GM10248 (cell line): ENCODE data around the gene PRKG1.
"Not testable (repeated sequence)": the region's sequence is repeated elsewhere in the genome, so short reads cannot be mapped to it uniquely, and the experiment has no call there.

Source experiments
- CTCF ChIA-PET: fragments of 300-600 bp; sonication (Branson Sonifier 250); formaldehyde crosslinking; extraction: SDS; loops from one replicate; lab custom pipeline; 2021; ENCODE audit warnings: antibody characterized with exemption; lab: Yijun Ruan, JAX
- POLR2A ChIA-PET: fragments of 350-650 bp; sonication (Branson Sonifier 250); formaldehyde crosslinking; extraction: SDS; loops from one replicate; lab custom pipeline; 2020; ENCODE audit warnings: antibody characterized with exemption; lab: Yijun Ruan, JAX
- DNase-seq: peaks from one replicate; pipeline ENCODE4 v3.0.0; 2012; ENCODE audit errors: extremely low spot score
- TF ChIP-seq, protein P1 (sequence below): IDR thresholded peaks from 2 replicates; pipeline ENCODE4 v1.5.1; 2012; ENCODE audit warnings: mild to moderate bottlenecking, low read depth; ENCODE audit errors: extremely low read depth, missing control alignments, control extremely low read depth

The PRKG1 gene

DNA sequence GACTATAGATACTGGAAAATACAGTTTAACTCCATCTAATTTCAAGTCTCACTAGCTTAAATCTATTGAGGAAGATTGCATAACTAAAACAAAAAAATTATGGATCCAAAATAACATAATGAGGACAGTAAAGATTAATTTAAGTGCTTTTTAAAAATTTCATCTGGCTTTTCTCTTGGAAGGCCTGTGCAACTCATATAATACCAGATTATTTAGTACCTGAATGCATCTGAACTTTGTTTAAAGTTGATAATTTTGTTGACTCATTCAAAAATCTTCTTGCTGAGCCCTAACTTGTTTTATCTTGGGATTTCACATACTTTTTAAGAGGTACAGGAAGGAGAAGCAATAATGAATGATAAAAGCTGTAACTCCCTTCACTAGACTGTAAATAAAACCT lies 478.6 kb downstream of the PRKG1 start:
- ChIA-PET POLR2A (no interaction called here), CTCF (interaction anchor here (1.1 kb wide), 1 partner anchor 16 kb away, joined by 3 read pairs; no protein-coding TSS in a partner anchor)
- no peak for DNase-seq
- TF ChIP-seq, protein P1, sequence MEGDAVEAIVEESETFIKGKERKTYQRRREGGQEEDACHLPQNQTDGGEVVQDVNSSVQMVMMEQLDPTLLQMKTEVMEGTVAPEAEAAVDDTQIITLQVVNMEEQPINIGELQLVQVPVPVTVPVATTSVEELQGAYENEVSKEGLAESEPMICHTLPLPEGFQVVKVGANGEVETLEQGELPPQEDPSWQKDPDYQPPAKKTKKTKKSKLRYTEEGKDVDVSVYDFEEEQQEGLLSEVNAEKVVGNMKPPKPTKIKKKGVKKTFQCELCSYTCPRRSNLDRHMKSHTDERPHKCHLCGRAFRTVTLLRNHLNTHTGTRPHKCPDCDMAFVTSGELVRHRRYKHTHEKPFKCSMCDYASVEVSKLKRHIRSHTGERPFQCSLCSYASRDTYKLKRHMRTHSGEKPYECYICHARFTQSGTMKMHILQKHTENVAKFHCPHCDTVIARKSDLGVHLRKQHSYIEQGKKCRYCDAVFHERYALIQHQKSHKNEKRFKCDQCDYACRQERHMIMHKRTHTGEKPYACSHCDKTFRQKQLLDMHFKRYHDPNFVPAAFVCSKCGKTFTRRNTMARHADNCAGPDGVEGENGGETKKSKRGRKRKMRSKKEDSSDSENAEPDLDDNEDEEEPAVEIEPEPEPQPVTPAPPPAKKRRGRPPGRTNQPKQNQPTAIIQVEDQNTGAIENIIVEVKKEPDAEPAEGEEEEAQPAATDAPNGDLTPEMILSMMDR: no peak

DNA sequence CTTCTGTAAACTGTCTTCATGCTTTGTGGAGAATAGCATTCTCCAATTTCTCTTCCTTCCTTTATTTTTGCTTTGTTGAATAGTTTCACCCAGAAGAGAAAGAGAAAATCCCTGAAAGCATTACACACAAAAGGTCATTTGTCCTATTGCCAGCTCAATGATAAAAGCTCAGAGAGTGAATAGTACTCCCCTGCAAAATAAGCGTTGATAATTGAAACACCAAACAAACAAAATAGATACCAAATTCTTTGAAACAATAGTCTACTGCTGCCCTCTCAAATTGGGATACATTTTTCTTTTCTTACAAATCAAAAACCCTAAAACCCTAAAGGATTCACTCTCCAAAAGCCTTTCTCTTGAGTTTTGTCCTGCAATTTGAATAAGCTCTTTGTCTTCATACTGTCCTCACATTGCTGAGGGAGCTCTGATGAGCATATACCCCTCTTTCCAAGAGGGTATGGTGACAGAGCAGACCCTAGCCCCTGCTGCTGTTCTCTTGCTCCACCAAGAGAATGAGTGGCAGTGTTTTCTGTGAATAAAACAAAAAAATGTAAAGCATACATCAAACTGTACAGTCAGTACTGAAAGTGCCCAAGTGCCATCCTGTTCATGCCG lies 490.7 kb downstream of the PRKG1 start:
- no peak for DNase-seq
- POLR2A ChIA-PET: no interaction called here
- CTCF ChIA-PET: no interaction called here
- TF ChIP-seq, protein P1: no peak

DNA sequence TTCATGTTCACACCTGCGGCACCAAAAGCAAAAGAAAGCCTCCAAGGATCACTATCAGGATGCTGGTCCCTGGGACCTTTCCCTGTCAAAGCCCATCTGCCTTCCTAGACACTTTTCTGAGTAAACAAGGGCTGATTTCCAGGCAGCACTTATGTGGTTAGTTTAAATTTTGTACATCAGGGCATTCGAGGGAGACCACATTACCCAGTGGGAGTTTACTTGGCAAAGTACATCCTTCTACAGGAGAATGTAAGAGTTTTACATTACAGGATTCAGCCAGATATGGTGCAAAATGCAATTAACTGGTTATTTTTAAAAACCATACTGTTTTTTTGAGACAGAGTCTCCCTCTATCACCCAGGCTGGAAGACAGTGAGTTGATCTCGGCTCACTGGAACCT lies 493.0 kb downstream of the PRKG1 start:
- ChIA-PET POLR2A (no interaction called here), CTCF (no interaction called here)
- TF ChIP-seq, protein P1: no peak
- no peak for DNase-seq

DNA sequence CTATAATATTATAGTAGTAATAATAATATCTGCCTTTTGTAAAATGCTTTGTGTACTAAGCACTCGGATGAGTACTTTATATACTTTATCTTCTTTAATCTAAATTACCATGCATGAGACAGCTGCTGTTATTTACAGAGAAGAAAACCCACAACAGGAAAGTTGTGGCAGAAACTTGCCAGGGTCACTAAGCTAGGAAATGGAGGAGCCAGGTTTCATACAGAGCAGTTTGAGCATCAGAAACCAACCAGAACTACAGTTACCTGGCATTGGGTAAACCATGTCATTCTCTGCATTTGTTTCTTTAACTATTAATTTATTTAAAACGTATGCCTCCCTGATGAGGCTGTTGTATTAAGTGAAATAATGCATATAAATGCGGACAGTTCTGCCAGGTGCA lies 495.2 kb downstream of the PRKG1 start:
- POLR2A ChIA-PET: no interaction called here
- DNase-seq: no peak
- TF ChIP-seq, protein P1: no peak
- CTCF ChIA-PET: interaction anchor here (1.2 to 2.0 kb wide), 2 partner anchors 8 to 17 kb away, joined by 3 to 4 read pairs; no protein-coding TSS in a partner anchor

DNA sequence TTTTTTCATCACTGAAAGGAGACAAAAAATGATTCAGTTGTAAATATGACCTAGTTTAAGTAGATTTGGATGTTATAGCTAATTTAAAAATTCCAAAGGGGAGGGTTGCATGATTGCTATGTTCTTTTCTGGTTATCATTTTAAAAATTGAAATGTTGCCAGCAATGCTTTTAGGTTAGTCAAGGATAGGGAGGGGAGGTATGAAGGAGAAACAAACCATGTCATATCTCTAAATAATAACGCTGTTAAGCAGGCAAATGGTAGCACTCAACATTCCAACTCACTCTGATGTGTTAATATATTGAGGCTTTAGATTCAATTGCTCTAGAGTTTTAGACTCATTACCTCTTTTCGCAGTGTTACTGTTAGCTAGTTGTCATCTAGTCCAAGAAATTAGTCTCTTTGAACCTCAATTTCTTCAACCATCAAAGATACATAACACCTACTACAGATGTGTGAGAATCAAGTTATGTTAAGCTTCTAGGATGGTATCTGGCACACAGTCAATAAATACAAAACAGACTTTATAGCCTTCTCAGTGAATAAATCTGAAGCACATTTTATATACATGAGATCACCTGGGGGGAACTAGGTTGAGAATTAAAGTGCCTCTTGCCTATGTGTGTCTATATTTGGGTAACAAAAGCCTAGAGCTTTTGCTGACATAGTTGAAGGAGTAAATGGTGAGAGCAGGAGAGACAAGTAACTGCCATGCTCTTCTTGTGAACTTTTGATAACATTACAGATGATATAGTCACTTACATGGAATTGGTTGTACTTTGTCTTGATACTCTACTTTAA lies 500.2 kb downstream of the PRKG1 start:
- CTCF ChIA-PET: no interaction called here
- TF ChIP-seq, protein P1: no peak
- POLR2A ChIA-PET: no interaction called here
- no peak for DNase-seq

DNA sequence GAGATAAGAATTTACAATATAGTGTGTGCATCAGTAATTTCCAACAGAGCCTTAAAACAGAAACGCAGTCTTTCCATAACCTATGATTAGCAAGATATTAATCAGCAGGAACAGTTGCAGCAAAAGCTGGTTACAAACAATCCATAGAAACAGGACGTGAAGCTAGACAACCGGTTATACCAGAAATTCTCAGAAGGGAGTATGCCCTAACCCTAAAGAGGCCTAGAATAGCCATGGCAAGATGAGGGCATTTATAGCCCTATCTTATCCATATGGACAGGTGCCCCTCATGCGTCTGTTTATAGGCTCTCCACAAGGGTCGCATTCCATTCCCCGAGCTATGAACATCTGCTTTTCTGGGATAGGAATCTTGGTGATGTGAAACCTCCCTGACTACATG lies 506.9 kb downstream of the PRKG1 start:
- POLR2A ChIA-PET, DNase-seq: not testable (repeated sequence)
- CTCF ChIA-PET: interaction anchor here (1.4 kb wide), 1 partner anchor 9 kb away, joined by 3 read pairs; no protein-coding TSS in a partner anchor

DNA sequence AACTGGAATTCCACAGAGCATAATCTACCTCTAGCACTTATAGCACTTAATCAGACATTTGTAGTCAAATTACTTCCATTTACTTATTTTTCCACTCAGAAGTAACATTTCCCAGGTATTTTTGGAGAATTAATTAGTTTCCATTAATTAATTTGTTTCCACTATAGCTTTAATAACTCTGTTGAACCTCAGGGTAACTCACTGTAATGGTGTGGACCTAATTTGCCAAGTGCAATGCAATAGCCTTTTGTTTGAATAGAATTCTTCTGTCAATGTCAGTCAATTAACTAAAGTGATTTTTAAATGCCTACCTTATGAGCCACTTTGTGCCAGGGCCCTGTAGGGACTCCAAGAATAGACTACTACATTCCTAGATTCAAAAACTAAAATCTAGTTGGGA lies 509.7 kb downstream of the PRKG1 start:
- ChIA-PET POLR2A (no interaction called here), CTCF (no interaction called here)
- TF ChIP-seq, protein P1: no peak
- no peak for DNase-seq
